Panc1 (cell line): ENCODE results near the gene AKAP12. TPM values are rescaled to one million over a fixed set of nuclear protein-coding genes. Genes with fewer than 3 reads are reported as not detected.

Experiments used
- ATAC-seq: fragments of 200-7000 bp; cut with Tn5 transposase; 2 replicates; pipeline ENCODE4 v1.9.1; 2020; ENCODE audit warnings: mild to moderate bottlenecking, moderate library complexity
- BruUV-seq: library from RNA; stranded (reverse); fragments of 400-500 nt; replicated peaks from 2 replicates; lab custom pipeline; 2021; lab: Mats Ljungman, UMichigan
- CTCF ChIA-PET: fragments of 300-600 bp; sonication (Branson Sonifier 250); formaldehyde crosslinking; loops from one replicate; lab custom pipeline; 2022; ENCODE audit warnings: antibody characterized with exemption; lab: Charles Lee
- POLR2A ChIA-PET: fragments of 300-600 bp; sonication (Branson Sonifier 250); formaldehyde crosslinking; loops from one replicate; lab custom pipeline; 2022; ENCODE audit warnings: antibody characterized with exemption; lab: Charles Lee
- DNase-seq: peaks from one replicate; pipeline ENCODE4 v3.0.0-alpha.2; 2010; ENCODE audit warnings: low read depth, low spot score
- H3K27ac ChIP-seq: 2 replicates; pipeline ENCODE4 v1.5.1; 2011; ENCODE audit warnings: mild to moderate bottlenecking, low read length, inconsistent platforms
- H3K27me3 ChIP-seq: fragments of 200-500 bp; sonication (Bioruptor generic); 2 replicates; pipeline ENCODE4 v1.6.0; 2014; ENCODE audit warnings: low read length, inconsistent platforms; ENCODE audit not compliant: control insufficient read depth, insufficient read depth
- H3K36me3 ChIP-seq: fragments of 200-500 bp; sonication (Bioruptor generic); 2 replicates; pipeline ENCODE4 v1.5.1; 2014; ENCODE audit warnings: inconsistent platforms, mild to moderate bottlenecking, low read length, moderate library complexity; ENCODE audit not compliant: control insufficient read depth, insufficient read depth
- H3K4me1 ChIP-seq: 2 replicates; pipeline ENCODE4 v1.5.1; 2011; ENCODE audit warnings: inconsistent platforms, mild to moderate bottlenecking, low read length, moderate library complexity; ENCODE audit not compliant: control insufficient read depth, insufficient read depth
- H3K4me3 ChIP-seq, 2 experiments: 2 replicates each; pipeline ENCODE4 v1.5.1; 2011 to 2012; ENCODE audit warnings: low read depth in 2 of 2, low read length in 2 of 2, mild to moderate bottlenecking in 2 of 2, inconsistent platforms in 1 of 2, moderate library complexity in 1 of 2
- H3K9me3 ChIP-seq: fragments of 200-500 bp; sonication (Bioruptor generic); 2 replicates; pipeline ENCODE4 v1.5.1; 2014; ENCODE audit warnings: low read depth, mild to moderate bottlenecking, inconsistent platforms, low read length, moderate library complexity; ENCODE audit not compliant: control insufficient read depth, insufficient read depth
- CTCF ChIP-seq: fragments of 450-650 bp; IDR thresholded peaks from 2 replicates; pipeline ENCODE4 v1.5.1; 2017; ENCODE audit warnings: mild to moderate bottlenecking
- POLR2AphosphoS5 ChIP-seq: IDR thresholded peaks from 2 replicates; pipeline ENCODE4 v1.6.1; 2012; ENCODE audit warnings: mild to moderate bottlenecking, low read depth, low read length, moderate library complexity
- REST ChIP-seq, 2 experiments: IDR thresholded peaks; 2 replicates each; pipeline ENCODE4 v1.6.1; 2011 to 2012; ENCODE audit warnings: low read depth in 2 of 2, control low read depth in 1 of 2, low read length in 1 of 2, mild to moderate bottlenecking in 1 of 2, moderate library complexity in 1 of 2; ENCODE audit not compliant: insufficient read depth in 1 of 2
- SIN3A ChIP-seq: IDR thresholded peaks from 2 replicates; pipeline ENCODE4 v1.6.1; 2012; ENCODE audit warnings: low read depth, mild to moderate bottlenecking, low read length, moderate library complexity, borderline replicate concordance; ENCODE audit not compliant: insufficient read depth
- TCF7L2 ChIP-seq: IDR thresholded peaks from 2 replicates; pipeline ENCODE4 v1.6.1; 2011; ENCODE audit warnings: mild to moderate bottlenecking, low read depth, low read length, inconsistent platforms
- in situ Hi-C: cut with HindIII; loops from 2 replicates; pipeline ENCODE4 v1.10.0; 2016; ENCODE audit warnings: low sequenced_read_pairs, low pct_unique_long_range_greater_than_20kb
- intact Hi-C: fragments of 100-400 bp; cut with micrococcal nuclease; formaldehyde crosslinking; loops from one replicate; pipeline ENCODE4 v1.10.0; 2022; ENCODE audit not compliant: unreplicated experiment
- total RNA-seq: library from RNA; stranded (reverse); gene quantifications from one replicate; pipeline ENCODE4 v1.2.1, GENCODE V29; 2021; ENCODE audit not compliant: unreplicated experiment

The AKAP12 gene
- total RNA-seq, 1 experiment from 2014 or later, result 267 TPM

- BruUV-seq, result no TSS peak
- in situ Hi-C loops, result no loop called here
- peaks cover 10% of the 10 kb centered on the region; the same call in 1 of the 2 replicates for H3K4me1 ChIP-seq
These were observed 41.1 kb downstream of the AKAP12 start for GRCh38 chr6:151280859-151281258.

GRCh38 chr6:151284012-151284411 is 44.2 kb downstream of the AKAP12 start:
- peak; percentile 37; the same call in 1 of the 2 replicates for ATAC-seq
- H3K27me3 ChIP-seq, result no peaks in the 10 kb centered on the region
- TF ChIP-seq SIN3A (no peak), POLR2AphosphoS5 (no peak), REST (IDR thresholded peaks at IDR 0.05; ENCODE audit: insufficient read depth in 1 of 2, low read depth in 2 of 2, low read length in 1 of 2) (no peak), TCF7L2 (no peak), CTCF (no peak)
- no peaks in the 10 kb centered on the region for H3K9me3 ChIP-seq
- CTCF ChIA-PET, result no interaction called here
- no peak overlapping the region for H3K27ac ChIP-seq
- H3K4me1 ChIP-seq, result peaks cover 7% of the 10 kb centered on the region; the same call in 1 of the 2 replicates
- POLR2A ChIA-PET, result no interaction called here
- intact Hi-C loops, result no loop called here
- DNase-seq, result no peak
- H3K36me3 ChIP-seq, result no peaks in the 10 kb centered on the region
- in situ Hi-C loops, result no loop called here
- no peak overlapping the region for H3K4me3 ChIP-seq
- BruUV-seq, result no TSS peak

More at GRCh38 chr6:151280859-151281258, 41.1 kb downstream of the AKAP12 start:
- Histone ChIP-seq H3K36me3 (no peaks in the 10 kb centered on the region), H3K9me3 (no peaks in the 10 kb centered on the region), H3K27ac (no peak overlapping the region), H3K27me3 (no peaks in the 10 kb centered on the region), H3K4me3 (no peak overlapping the region)
- POLR2A ChIA-PET, result interaction anchor here (0.7 kb wide), 1 partner anchor 360 kb away, joined by 11 read pairs; no protein-coding TSS in a partner anchor
- ATAC-seq (no peak), DNase-seq (no peak)
- no peak for TF ChIP-seq REST (IDR thresholded peaks at IDR 0.05; ENCODE audit: insufficient read depth in 1 of 2, low read depth in 2 of 2, low read length in 1 of 2)
- TF ChIP-seq CTCF, result no peak
- TF ChIP-seq TCF7L2, result no peak
- no peak for TF ChIP-seq SIN3A
- no peak for TF ChIP-seq POLR2AphosphoS5
- intact Hi-C loops, result no loop called here
- CTCF ChIA-PET, result no interaction called here
